Activated CD8-positive, alpha-beta memory T cell treated with anti-CD3 and anti-CD28 coated beads for 24 hours (primary cell): Measurements from ENCODE around the gene HES2.
"Not testable (repeated sequence)": the region's sequence is repeated elsewhere in the genome, so short reads cannot be mapped to it uniquely, and the experiment has no call there.

Experiments used
- DNase-seq: peaks from one replicate; pipeline ENCODE4 v3.0.0-alpha.2; 2020

Gene HES2

GRCh38 chr1:6419804-6420453 lies at the start of gene HES2:
TSS of gene HES2 (minus strand) at chr1:6419919. CDS start at chr1:6419820, 99 bp downstream.
- no peak for DNase-seq

GRCh38 chr1:6468729-6469461 lies 49.2 kb upstream of the HES2 start:
- no peak for DNase-seq

GRCh38 chr1:6467744-6468688 lies 48.3 kb upstream of the HES2 start:
- no peak for DNase-seq

- no peak for DNase-seq
These were observed 47.5 kb upstream of the HES2 start for GRCh38 chr1:6467224-6467623.

- DNase-seq, result no peak
These were observed 47.0 kb upstream of the HES2 start for GRCh38 chr1:6466751-6467150.

- DNase-seq, result peak; percentile 81
These were observed 46.3 kb upstream of the HES2 start, which contains the start of gene TNFRSF25 for GRCh38 chr1:6466023-6466422. TSS of gene TNFRSF25 (minus strand) at chr1:6466173. CDS start at chr1:6466107, 66 bp downstream.

- DNase-seq, result peak; percentile 83
These were observed 45.8 kb upstream of the HES2 start for GRCh38 chr1:6465461-6466005.

- no peak for DNase-seq
These were observed 45.2 kb upstream of the HES2 start for GRCh38 chr1:6464915-6465314.

GRCh38 chr1:6464514-6464836 lies 44.8 kb upstream of the HES2 start:
- DNase-seq, result no peak

- no peak for DNase-seq
These were observed 43.3 kb upstream of the HES2 start for GRCh38 chr1:6463120-6463412.

GRCh38 chr1:6462412-6463119 lies 42.8 kb upstream of the HES2 start:
- DNase-seq, result no peak

GRCh38 chr1:6461538-6462411 lies 42.1 kb upstream of the HES2 start:
- no peak for DNase-seq

- DNase-seq, result no peak
These were observed 41.4 kb upstream of the HES2 start for GRCh38 chr1:6461051-6461530.

- DNase-seq, result peak; percentile 91
These were observed 40.8 kb upstream of the HES2 start for GRCh38 chr1:6460301-6461050.

GRCh38 chr1:6459850-6460265 lies 40.1 kb upstream of the HES2 start:
- DNase-seq, result no peak

GRCh38 chr1:6456800-6457466 lies 37.2 kb upstream of the HES2 start:
- DNase-seq, result no peak

- DNase-seq, result not testable (repeated sequence)
These were observed 36.2 kb upstream of the HES2 start for GRCh38 chr1:6455752-6456520.

GRCh38 chr1:6454856-6455751 lies 35.4 kb upstream of the HES2 start:
- peak; percentile 75 for DNase-seq
